CD1c-positive myeloid dendritic cell (primary cell): ENCODE data around the gene KANK3.
"Not testable (repeated sequence)": the region's sequence is repeated elsewhere in the genome, so short reads cannot be mapped to it uniquely, and the experiment has no call there.

ENCODE experiments used
- DNase-seq: peaks from one replicate; pipeline ENCODE4 v3.0.0-alpha.2; 2016; ENCODE audit errors: extremely low spot score

The KANK3 gene

DNA sequence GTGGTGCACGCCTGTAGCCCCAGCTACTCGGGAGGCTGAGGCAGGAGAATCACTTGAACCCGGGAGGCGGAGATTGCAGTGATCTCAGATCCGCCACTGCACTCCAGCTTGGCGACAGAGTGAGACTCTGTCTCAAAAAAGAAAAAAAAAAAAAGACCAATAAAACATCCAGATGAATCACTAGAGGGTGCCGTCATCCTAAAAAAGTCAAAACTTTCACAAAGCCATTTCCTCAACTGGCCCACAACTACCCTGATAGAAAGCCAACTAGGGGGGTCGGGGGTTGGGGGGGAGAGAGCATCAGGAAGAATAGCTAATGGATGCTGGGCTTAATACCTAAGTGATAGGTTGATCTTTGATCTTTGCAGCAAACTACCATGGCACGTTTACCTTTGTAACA, 24.2 kb downstream of the KANK3 start:
- DNase-seq: not testable (repeated sequence)

DNA sequence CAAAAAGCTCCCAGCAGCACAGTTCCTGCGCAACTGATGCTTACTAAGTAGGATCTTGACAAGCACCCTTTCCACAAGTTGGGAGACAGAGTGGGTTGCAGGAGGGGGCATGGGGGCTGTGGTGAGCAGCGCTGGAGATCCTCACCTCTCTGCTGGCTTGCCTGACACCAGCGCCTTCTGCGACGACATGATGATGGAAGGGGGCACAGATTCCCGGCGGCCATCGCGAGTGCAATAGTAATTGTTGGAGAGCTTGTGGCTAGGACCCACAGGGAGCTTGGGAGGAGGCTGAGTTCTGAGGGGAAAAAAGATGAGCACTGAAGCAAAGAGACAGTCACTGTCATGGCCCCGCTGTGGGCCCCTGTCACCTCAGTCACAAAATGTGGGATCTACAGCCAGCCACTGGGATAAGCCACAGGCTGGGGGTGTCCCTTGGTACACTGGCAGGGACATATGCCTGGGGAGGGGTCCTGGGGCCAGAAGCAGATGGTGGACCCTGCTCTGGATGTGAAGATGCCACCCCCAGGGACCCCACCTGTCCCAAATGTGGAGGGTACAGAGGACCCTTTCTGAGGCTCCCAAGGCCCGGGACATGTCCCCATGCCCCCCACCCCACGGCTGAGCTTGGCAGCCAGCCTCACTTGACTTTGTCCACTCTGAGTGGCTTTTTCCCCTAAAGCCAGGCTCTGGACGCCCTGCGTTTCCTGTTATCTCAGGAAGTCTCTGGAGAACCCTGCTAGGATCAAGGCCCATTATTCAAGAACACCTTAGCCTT, 26.5 kb downstream of the KANK3 start:
- DNase-seq: no peak

DNA sequence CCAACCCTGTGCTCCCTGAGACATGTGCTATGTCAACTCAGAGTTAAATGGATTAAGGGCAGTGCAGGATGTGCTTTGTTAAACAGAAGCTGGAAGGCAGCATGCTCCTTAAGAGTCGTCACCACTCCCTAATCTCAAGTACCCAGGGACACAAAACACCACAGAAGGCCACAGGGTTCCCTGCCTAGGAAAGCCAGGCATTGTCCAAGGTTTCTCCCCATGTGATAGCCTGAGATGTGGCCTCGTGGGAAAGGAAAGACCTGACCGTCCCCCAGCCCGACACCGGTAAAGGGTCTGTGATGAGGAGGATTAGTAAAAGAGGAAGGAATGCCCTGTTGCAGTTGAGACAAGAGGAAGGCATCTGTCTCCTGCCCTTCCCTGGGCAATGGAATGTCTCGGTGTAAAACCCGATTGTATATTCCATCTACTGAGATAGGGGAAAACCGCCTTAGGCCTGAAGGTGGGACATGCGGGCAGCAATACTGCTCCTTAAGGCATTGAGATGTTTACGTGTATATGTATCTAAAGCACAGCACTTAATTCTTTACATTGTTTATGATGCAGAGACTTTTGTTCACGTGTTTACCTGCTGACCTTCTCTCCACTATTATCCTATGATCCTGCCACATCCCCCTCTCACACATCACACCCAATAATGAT, 28.0 kb downstream of the KANK3 start:
- DNase-seq: not testable (repeated sequence)

DNA sequence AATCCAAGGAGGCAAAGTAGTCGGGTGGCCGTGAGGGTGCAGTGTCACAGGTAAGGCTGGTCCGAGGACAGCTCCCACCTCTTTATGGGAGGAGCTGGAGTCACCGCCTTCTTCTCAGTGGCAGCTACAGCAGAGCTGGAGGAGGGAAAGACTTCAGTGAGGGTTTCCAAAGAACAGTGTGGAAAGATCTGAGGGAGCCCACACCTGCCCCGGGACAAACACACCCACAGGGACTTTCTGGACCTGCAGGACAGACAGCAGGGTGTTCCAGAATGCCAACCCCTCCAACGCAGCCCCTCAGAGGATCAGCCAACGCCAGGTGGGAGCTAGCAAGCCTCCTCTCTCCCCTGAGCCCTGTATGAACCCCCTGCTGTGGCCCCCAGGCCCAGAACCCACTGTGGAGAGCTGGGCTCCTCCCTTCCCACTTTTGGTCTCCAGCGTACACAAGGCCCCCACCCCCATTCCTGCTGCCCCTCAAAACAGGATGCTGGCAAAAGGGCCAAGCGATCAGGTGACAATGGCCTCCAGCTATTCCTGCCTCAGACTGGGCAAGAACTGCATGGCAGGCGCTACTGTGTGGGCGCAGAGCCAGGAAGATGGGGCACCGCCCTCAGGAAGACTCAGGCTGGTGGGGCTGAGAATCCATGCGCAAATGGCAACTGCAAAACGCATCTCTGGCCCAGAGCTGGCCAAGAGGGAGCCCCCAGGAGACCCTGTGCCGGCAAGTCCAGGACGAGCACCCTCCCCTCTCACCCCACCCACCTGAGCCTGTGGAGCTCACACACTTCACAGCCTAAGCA, 31.4 kb downstream of the KANK3 start:
- DNase-seq: no peak

DNA sequence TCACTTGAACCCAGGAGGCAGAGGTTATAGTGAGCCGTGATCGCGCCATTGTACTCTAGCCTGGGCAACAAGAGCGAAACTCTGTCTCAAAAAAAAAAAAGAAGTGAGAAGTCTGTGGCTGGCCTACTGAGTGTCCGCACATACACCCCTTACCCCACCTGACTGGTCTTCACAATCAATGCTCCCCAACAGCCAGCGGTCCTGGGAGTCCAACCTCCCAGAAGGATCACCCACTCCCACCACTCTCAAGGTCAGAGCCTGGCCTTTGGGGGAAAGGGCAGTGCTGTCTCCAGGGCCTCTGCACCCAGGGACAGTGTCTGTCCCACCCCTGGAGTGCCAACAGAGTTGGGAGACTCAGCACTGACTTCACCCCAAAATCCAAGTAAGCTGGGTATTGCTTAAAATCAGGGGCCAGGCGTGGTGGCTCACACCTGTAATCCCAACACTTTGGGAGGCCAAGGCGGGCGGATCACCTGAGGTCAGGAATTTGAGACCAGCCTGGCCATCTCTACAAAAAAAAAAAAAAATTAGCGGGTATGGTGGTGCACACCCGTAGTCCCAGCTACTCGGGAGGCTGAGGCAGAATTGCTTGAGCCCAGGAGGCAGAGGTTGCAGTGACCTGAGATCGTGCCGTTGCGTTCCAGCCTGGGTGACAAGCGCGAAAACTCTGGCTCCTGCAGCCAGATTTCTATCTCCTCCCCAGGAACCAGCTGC, 32.6 kb downstream of the KANK3 start:
- DNase-seq: no peak

DNA sequence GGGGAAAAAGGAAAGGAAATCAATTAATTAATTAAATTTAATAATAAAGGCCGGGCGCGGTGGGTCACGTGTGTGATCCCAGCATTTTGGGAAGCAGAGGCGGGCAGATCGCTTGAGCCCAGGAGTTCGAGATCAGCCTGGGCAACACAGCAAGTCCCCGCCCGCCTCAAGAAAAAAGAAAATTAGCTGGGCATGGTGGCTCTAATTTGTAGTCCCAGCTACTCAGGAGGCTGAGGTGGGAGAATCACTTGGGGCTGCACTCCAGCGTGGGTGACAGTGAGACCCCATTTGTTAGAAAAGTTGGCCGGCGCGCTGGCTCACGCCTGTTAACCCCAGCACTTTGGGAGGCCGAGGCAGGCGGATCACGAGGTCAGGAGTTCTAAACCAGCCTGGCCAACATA, 34.2 kb downstream of the KANK3 start:
- DNase-seq: no peak

DNA sequence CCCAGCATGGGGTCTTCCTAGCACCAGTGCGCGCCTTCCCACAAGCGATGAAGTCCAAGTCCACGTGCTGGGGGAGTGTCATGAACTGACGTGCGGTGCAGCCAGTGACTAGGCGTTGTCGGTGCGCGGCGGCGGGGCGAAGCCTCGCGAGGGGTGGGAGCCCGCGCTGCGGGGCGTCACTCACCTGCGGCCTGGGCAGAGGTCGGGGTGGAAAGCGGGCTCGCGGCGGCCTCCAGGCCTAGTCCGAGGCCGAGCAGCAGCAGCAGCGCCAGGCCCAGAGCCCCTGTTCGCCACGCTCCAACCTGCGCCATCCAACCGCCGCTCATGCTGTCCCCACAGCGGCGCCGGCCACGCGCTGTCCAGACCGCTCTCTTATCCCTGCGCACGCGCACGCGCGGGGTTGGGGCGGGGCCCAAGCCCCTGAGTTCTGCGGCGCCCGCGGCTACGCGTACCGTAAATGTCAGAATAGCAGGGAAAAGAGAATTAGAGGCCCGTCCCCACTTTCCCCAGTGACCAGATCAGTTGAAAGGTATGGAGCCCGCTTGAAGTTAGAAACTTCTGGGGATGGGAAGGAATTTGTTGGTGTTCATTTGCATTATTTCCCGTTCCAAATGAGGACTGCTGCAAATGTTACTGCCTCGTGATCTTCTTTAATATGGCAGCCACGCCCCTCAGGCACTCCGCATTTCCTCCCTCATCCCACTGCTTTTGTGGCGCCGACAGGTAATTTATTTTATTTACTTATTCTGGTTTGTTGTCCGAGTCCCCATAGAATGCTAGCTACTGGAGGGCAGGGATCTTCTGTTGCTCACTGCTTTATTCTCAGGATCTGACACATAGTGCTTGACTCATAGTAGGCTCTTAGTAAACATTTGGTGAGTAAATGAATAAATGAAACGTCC, 34.8 kb downstream of the KANK3 start, which contains the start of gene CD320:
CD320 (minus strand) TSS at position 394 of the 902 bp plus-strand sequence; CDS start at position 326, 68 bp downstream.
- DNase-seq: peak; percentile 91

DNA sequence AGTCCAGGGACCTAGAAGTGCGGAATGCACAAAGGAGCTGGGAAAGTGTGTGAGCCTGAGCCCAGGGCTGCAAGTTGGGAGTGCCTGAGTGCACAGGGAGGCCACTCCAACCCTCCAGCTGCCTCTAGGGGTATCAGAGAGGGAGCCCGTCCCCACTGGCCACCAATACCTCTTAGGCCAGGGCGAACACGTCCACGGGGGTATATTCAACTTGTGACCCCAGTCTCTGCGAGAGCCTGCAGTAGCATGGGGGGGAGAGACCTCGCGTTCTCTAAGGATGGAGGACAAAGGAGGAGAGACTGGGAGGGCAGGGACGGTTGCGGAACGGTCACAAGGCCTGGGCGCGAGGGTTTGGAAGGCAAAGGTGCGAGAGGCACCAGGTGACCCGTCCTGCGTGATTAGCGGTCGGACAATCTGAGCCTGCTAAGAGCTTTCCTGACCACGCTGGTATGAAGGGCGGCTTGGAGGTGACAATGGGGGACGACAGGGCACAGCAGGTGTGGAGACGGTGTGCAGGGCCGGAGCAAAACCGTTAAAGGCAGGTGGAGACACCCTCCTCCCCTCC, 35.6 kb downstream of the KANK3 start:
- DNase-seq: no peak

DNA sequence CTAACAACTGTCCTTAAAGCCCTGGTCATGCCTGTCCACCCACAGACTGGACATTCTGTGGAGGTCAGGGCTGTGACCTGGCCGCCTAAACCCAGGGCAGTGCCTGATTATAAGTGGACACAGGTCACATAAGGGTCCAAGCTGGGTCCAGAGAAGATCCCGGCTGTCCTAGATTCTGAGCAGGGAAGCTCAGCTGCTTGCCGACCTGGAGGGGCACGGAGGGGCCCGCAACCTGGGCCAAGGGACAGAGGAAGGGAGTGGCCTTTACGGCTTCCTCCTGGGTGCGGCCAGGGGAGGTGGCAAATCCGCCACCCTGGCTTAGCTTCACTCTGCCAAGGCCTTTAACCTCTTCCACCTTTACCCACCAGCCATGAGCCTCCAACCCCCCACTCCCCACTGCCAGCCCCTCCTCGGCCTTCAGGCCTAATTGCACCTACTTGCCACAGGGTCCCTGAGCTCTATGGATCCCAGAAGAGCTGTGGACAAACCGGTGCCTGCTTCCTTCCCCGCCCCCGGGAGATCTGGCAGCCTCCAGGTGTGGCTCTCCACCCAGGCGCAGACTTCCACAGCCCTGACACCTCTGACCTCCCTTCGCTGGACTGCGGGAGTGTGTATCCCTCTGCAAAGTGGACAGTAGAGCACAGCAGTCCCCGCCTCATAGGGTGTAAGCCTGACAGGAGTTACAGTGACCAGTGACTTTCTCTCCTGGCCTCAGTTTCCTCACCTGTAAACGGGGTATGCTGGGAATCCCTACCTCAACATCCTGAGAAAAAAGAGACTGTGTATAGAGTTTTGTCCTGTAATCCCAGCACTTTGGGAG, 36.6 kb downstream of the KANK3 start:
- DNase-seq: no peak

DNA sequence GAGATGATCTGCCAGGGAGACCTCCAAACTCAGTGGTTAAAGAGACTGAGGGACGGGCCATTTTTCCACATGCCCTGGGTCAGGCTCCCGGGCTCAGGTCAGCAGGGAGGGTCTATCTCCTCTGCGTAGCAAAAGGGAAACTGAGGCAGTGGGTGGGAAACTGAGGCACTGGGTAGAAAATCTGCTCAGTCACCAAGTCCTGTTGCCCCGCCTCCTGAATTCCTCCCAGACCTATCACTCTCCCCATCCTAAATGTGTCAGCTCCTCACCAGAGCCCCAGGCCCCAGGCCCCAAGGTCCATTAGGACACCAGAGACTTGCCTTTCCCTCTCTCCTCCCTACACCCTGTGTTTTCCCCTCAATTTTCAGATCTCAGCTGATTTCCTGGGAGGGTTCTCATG, 37.3 kb downstream of the KANK3 start:
- DNase-seq: no peak

DNA sequence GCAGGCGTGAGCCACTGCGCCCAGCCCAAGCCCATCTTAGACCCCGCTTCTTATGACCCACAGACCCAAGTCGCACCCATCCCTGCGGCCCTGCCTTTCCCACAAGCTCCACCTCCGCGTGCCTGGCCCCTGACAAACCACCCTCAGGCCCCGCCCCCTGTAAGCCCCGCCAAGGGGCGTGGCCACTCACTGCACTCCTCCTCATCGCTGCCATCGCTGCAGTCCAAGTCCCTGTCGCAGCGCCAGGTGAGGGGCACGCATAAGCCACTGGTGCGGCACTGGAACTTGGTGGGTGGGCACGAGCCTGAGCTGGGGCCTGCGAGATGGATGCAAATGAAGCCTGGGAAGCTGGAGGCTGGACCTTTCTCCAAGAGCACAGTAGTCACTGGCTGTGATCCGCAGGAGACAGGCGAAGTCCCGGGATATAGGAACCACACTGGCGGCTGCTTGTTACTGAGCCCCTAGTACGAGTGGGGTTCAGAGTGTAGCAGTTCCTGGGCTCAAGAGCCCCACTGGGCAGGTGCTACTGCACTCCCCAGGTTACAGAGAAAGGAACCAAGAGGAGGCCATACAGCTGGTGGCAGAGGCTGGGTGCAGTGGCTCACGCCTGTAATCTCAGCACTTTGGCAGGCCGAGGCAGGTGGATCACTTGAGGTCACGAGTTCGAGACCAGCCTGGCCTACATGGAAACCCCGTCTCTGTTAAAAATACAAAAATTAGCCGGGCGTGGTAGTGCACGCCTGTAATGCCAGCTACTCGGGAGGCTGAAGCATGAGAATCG, 38.0 kb downstream of the KANK3 start:
- no peak for DNase-seq

DNA sequence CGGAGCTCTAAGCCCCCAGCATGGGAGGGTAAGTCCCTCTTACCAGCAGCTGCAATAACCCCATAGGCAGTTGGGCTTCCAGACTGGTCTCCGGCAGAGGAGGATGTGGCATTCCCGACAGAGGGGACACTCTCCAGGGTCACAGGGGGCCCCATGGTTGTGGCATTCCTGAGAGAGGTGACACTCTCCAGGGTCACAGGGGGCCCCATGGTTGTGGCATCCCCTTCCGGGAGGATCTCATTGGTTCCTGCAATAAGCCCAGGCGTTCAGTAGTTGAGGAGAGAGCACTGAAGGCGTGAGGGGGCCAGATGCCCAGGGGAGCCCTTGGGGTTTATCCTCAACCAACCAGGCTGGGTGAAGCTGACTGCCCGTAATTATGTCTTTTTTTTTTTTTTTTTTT, 40.3 kb downstream of the KANK3 start:
- no peak for DNase-seq

DNA sequence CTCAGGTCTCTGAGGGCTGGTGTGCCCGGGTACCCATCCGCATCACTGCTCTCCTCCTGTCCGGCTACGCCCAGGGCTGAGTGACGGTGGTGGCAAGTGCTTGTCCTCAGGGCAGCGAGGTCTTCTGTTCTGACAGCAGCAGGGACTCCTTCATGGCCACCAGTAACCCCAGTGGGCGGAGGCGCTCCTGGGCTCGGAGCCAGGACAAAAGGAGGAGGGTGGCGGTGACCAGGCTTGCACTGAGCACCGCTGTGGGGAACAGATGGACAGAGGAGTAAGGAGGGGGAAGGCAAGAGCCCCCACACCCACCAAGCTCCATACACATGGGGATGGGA, 40.7 kb downstream of the KANK3 start:
- peak; percentile 17 for DNase-seq

DNA sequence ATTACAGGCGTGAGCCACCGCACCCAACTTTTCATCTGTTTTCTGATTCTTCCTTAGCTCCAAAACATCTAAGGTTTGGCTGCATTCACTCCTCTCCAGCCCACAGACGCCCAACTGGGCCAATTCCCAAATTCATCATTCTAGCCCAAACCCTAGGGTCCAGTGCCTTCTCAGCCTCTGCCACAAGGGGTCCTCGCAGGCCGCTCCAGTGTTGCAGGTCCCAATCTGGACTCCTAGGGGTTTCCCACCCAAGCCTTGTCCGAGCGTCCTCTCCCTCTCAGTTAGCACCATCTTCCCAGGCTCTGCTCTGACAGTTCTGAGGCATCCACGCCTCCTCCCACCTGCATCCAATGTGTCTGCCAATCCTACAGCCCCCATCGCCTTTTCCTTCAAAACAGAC, 51.7 kb downstream of the KANK3 start:
- not testable (repeated sequence) for DNase-seq

DNA sequence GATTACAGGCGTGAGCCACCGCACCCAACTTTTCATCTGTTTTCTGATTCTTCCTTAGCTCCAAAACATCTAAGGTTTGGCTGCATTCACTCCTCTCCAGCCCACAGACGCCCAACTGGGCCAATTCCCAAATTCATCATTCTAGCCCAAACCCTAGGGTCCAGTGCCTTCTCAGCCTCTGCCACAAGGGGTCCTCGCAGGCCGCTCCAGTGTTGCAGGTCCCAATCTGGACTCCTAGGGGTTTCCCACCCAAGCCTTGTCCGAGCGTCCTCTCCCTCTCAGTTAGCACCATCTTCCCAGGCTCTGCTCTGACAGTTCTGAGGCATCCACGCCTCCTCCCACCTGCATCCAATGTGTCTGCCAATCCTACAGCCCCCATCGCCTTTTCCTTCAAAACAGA, 66.6 kb downstream of the KANK3 start:
- DNase-seq: not testable (repeated sequence)
